Erythroblast (primary cell): Measurements from ENCODE around the gene CCDC187.
A peak's percentile ranks its signal among the peaks of the same experiment; 100 is the strongest.

ENCODE experiments used
- DNase-seq, 2 experiments: peaks; one replicate each; lab custom pipeline; 2025; lab: John Stamatoyannopoulos, UW
- GATA1 ChIP-seq: IDR thresholded peaks from 2 replicates; pipeline ENCODE4 v1.6.1; 2011; ENCODE audit warnings: low read depth, mild to moderate bottlenecking, control low read depth, low read length, moderate library complexity
- POLR2A ChIP-seq: IDR thresholded peaks from 2 replicates; pipeline ENCODE4 v1.6.1; 2011; ENCODE audit warnings: mild to moderate bottlenecking, low read length

CCDC187 gene

GRCh38 chr9:136335296-136336155 lies 31.6 kb upstream of the CCDC187 start:
- TF ChIP-seq GATA1 (no peak), POLR2A (no peak)
- DNase-seq: no peak

- DNase-seq: no peak
- no peak for TF ChIP-seq GATA1
- TF ChIP-seq POLR2A: no peak
Measured at GRCh38 chr9:136334541-136334940, 30.6 kb upstream of the CCDC187 start.

GRCh38 chr9:136333486-136333885 lies 29.6 kb upstream of the CCDC187 start:
- TF ChIP-seq GATA1 (no peak), POLR2A (no peak)

GRCh38 chr9:136333045-136333444 lies 29.2 kb upstream of the CCDC187 start:
- TF ChIP-seq GATA1 (no peak), POLR2A (no peak)
- no peak for DNase-seq

More at GRCh38 chr9:136333486-136333885, 29.6 kb upstream of the CCDC187 start:
- no peak for DNase-seq

- DNase-seq: no peak
- TF ChIP-seq POLR2A (no peak), GATA1 (no peak)
Measured at GRCh38 chr9:136332482-136332983, 28.6 kb upstream of the CCDC187 start.

GRCh38 chr9:136331556-136332481 lies 27.9 kb upstream of the CCDC187 start:
- TF ChIP-seq GATA1 (no peak), POLR2A (no peak)

GRCh38 chr9:136331030-136331429 lies 27.1 kb upstream of the CCDC187 start:
- no peak for DNase-seq
- TF ChIP-seq GATA1 (no peak), POLR2A (no peak)

More at GRCh38 chr9:136331556-136332481, 27.9 kb upstream of the CCDC187 start:
- no peak for DNase-seq

- TF ChIP-seq GATA1 (no peak), POLR2A (no peak)
- DNase-seq: no peak
Measured at GRCh38 chr9:136330406-136330990, 26.6 kb upstream of the CCDC187 start.

- no peak for DNase-seq
- TF ChIP-seq GATA1 (no peak), POLR2A (no peak)
Measured at GRCh38 chr9:136329636-136330405, 25.9 kb upstream of the CCDC187 start.

GRCh38 chr9:136329211-136329627 lies 25.3 kb upstream of the CCDC187 start:
- TF ChIP-seq GATA1 (no peak), POLR2A (no peak)

GRCh38 chr9:136328622-136329041 lies 24.7 kb upstream of the CCDC187 start:
- DNase-seq: no peak
- TF ChIP-seq GATA1 (no peak), POLR2A (no peak)

More at GRCh38 chr9:136329211-136329627, 25.3 kb upstream of the CCDC187 start:
- no peak for DNase-seq

GRCh38 chr9:136328011-136328621 lies 24.2 kb upstream of the CCDC187 start:
- DNase-seq: no peak
- TF ChIP-seq POLR2A (no peak), GATA1 (no peak)

- TF ChIP-seq GATA1: no peak
- TF ChIP-seq POLR2A: no peak
Measured at GRCh38 chr9:136327304-136327974, 23.5 kb upstream of the CCDC187 start, which contains the start of gene GPSM1. Gene GPSM1 (plus strand): TSS chr9:136327539. CDS start chr9:136327696, 157 bp downstream.

More at GRCh38 chr9:136327304-136327974, 23.5 kb upstream of the CCDC187 start, which contains the start of gene GPSM1:
- DNase-seq: peak in 1 of 2 experiments; percentile 37
